Measurements from ENCODE around the gene MYLK. TPM values are rescaled to one million over a fixed set of nuclear protein-coding genes. Genes with fewer than 3 reads are reported as not detected.

Gene MYLK
- total RNA-seq, 1 experiment from 2014 or later = 23.0 TPM

GRCh38 chr3:123716411-123716810, 167.7 kb downstream of the MYLK start:
- H3K27me3 ChIP-seq (replicated peaks; ENCODE audit: control insufficient read depth, insufficient read depth, low read length) = no peaks in the 10 kb centered on the region
- no peaks in the 10 kb centered on the region for H3K36me3 ChIP-seq (ENCODE audit: control insufficient read depth, insufficient read depth, low read length)
- no peaks in the 10 kb centered on the region for H3K9me3 ChIP-seq
- TF ChIP-seq CTCF (IDR thresholded peaks at IDR 0.05; ENCODE audit: insufficient read depth in 1 of 2, low read depth in 1 of 2, low read length in 1 of 2, severe bottlenecking in 1 of 2, unreplicated experiment in 1 of 2) = no peak
- Mint-ChIP-seq H3K36me3 (ENCODE audit: insufficient read depth, unreplicated experiment) (no peaks in the 10 kb centered on the region), H3K9me3 (ENCODE audit: unreplicated experiment) (no peaks in the 10 kb centered on the region), H3K4me1 (ENCODE audit: low read depth, unreplicated experiment) (no peaks in the 10 kb centered on the region), H3K27me3 (ENCODE audit: insufficient read depth, unreplicated experiment) (no peaks in the 10 kb centered on the region), H3K4me3 (ENCODE audit: unreplicated experiment) (no peak overlapping the region), H3K27ac (ENCODE audit: unreplicated experiment) (no peak overlapping the region)
- ChIA-PET POLR2A (no interaction called here), CTCF (interaction anchor here (1.0 kb wide), 1 partner anchor 74 kb away, joined by 3 read pairs; no protein-coding TSS in a partner anchor)
- BruUV-seq (replicated peaks) = no TSS peak
- no peak for DNase-seq
- no peaks in the 10 kb centered on the region for H3K4me1 ChIP-seq
- H3K4me3 ChIP-seq (ENCODE audit: low read depth, low read length) = no peak overlapping the region
- intact Hi-C loops (cut with micrococcal nuclease; ENCODE audit: unreplicated experiment) = no loop called here

DNA sequence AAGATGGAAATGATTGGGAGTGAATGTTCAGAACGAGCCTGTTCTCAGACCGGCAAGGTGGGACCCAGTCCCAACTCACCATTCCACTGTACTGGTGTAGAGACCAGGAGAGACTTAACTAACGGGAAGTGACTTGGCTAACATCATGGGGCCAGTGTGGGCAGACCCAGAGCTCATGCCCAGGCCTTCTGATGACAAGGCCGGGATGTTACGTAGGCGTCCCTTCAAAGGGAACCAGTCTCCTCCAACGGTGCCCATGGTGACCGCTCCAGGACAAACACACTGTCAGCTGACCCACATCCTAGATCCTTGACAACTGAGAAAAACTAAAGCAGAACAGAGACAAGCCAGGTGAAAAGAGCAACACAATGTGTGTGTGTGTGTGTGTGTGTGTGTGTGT, 170.9 kb downstream of the MYLK start:
- CTCF ChIA-PET = no interaction called here
- TF ChIP-seq CTCF (IDR thresholded peaks at IDR 0.05; ENCODE audit: insufficient read depth in 1 of 2, low read depth in 1 of 2, low read length in 1 of 2, severe bottlenecking in 1 of 2, unreplicated experiment in 1 of 2) = no peak
- BruUV-seq (replicated peaks) = no TSS peak

DNA sequence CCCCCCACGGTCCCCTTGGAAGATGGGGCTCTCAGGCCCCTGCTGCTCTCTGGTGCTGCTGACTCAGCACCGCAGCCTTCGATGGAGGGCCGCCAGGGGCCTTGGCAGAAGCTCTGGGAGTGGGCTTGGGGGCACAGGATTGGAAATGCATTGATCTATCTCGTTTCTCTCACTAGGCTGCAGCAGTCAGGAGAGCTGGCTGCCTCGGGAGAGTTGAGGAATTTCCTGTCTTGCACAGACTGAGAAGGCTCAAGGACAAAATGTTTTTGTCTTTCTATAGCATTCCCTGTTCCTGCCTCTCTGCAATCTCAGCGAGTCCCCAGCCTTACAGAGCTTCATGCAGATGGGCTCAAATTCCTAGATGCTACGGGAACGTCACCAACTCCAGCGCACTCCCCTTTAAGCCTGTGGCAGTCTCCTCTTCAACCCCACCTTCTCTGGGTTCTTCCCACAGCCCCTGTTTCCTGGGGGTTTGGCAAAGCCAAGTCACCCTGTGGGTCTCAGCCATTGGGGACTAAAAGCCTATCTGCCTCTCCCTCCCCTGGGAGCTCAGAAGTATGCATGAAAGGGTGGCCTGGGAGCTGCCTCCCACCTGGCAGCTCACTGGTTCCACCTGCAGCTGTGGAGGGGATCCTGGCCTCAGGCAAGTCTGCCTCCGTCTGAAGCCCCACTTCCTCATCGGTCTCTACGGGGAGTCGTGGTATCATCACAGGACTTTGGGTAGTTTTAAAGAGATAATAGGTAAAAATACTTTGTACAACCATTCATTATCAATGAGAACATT, 171.9 kb downstream of the MYLK start:
- CTCF ChIA-PET = no interaction called here
- Mint-ChIP-seq H3K9me3 (ENCODE audit: unreplicated experiment) (no peaks in the 10 kb centered on the region), H3K27me3 (ENCODE audit: insufficient read depth, unreplicated experiment) (no peaks in the 10 kb centered on the region), H3K4me1 (ENCODE audit: low read depth, unreplicated experiment) (no peaks in the 10 kb centered on the region), H3K36me3 (ENCODE audit: insufficient read depth, unreplicated experiment) (no peaks in the 10 kb centered on the region), H3K27ac (ENCODE audit: unreplicated experiment) (no peak overlapping the region), H3K4me3 (ENCODE audit: unreplicated experiment) (no peak overlapping the region)
- Histone ChIP-seq H3K4me3 (ENCODE audit: low read depth, low read length) (no peak overlapping the region), H3K9me3 (no peaks in the 10 kb centered on the region), H3K4me1 (no peaks in the 10 kb centered on the region), H3K27me3 (replicated peaks; ENCODE audit: control insufficient read depth, insufficient read depth, low read length) (no peaks in the 10 kb centered on the region), H3K36me3 (ENCODE audit: control insufficient read depth, insufficient read depth, low read length) (no peaks in the 10 kb centered on the region)
- POLR2A ChIA-PET = no interaction called here
- TF ChIP-seq CTCF (IDR thresholded peaks at IDR 0.05; ENCODE audit: insufficient read depth in 1 of 2, low read depth in 1 of 2, low read length in 1 of 2, severe bottlenecking in 1 of 2, unreplicated experiment in 1 of 2) = no peak
- no TSS peak for BruUV-seq (replicated peaks)
- intact Hi-C loops (cut with micrococcal nuclease; ENCODE audit: unreplicated experiment) = no loop called here
- no peak for DNase-seq

More for the DNA sequence above, 170.9 kb downstream of the MYLK start:
- Mint-ChIP-seq H3K27me3 (ENCODE audit: insufficient read depth, unreplicated experiment) (no peaks in the 10 kb centered on the region), H3K36me3 (ENCODE audit: insufficient read depth, unreplicated experiment) (no peaks in the 10 kb centered on the region), H3K9me3 (ENCODE audit: unreplicated experiment) (no peaks in the 10 kb centered on the region), H3K27ac (ENCODE audit: unreplicated experiment) (no peak overlapping the region), H3K4me3 (ENCODE audit: unreplicated experiment) (no peak overlapping the region), H3K4me1 (ENCODE audit: low read depth, unreplicated experiment) (no peaks in the 10 kb centered on the region)
- POLR2A ChIA-PET = no interaction called here
- Histone ChIP-seq H3K9me3 (no peaks in the 10 kb centered on the region), H3K27me3 (replicated peaks; ENCODE audit: control insufficient read depth, insufficient read depth, low read length) (no peaks in the 10 kb centered on the region), H3K4me3 (ENCODE audit: low read depth, low read length) (no peak overlapping the region), H3K4me1 (no peaks in the 10 kb centered on the region), H3K36me3 (ENCODE audit: control insufficient read depth, insufficient read depth, low read length) (no peaks in the 10 kb centered on the region)
- no peak for DNase-seq
- intact Hi-C loops (cut with micrococcal nuclease; ENCODE audit: unreplicated experiment) = no loop called here

All from Caco-2 (cell line).